GM12872 (cell line): Measurements from ENCODE around the gene GLI3.

Experiments
- CTCF ChIP-seq: IDR thresholded peaks from 3 replicates; pipeline ENCODE4 v1.5.1; 2011; ENCODE audit warnings: low read depth, mild to moderate bottlenecking, low read length, moderate library complexity; ENCODE audit not compliant: insufficient read depth

The GLI3 gene

GRCh38 chr7:42170724-42171123 lies 66.3 kb downstream of the GLI3 start:
- TF ChIP-seq CTCF: no peak

DNA sequence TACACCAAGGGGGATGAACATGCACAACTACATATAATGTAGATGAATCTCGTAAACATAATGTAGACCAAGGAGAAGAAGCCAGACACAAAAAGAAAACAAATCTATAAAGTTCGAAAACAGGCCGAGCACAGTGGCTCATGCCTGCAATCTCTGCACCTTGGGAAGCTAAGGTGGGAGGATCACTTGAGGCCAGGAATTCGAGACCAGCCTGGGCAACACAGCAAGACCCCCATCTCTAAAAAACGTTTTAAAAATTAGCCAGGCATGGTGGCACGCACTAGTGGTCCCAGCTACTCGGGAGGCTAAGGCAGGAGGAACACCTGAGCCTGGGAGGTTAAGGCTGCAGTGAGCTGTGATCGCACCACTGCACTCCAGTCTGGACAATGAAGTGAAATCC lies 68.5 kb downstream of the GLI3 start:
- TF ChIP-seq CTCF: no peak

DNA sequence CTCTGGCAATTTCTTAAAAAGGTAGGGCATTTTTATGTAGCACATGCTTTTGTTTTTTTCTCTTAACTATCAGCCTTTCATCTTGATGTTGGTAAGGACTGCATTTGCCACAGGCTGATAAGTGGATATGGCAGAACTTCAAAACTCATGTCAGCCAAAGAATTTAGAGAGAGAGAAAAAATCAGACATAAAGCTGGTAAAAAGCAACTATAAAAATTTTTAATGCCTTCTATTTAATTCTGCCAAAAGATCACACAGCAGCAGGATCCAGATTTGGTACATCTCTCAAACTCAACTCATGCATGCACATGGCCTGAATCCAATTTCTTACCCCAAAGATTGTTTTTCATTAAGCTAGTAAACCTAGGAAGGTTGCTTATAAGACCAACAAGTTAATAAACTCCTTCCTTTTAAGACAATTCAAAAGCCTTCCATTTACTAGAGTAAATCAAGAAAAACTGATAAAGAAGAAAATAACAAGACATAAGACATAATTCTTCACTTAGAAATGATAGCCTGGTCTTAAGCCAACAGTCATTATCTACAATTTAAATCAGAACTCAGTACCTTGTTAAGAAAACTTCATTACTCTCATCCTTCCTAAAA lies 69.3 kb downstream of the GLI3 start:
- no peak for TF ChIP-seq CTCF

DNA sequence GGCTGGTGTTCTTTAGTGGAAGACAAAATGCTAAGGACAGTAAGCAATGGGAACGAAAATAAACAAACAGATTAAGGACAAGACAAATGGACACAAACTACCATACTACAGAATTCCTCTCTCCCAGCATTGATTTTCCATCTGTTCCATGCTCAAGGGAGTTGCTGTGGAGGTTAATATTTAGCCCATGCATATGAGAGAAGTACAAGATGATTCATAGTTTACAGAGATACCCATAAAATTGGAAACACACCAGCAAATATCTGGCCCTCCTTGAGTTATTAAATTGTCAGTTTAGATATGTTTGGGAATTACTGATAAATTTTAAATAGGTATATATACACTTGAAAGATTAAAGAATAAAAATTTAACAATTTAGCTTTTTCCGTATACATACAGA lies 69.8 kb downstream of the GLI3 start:
- TF ChIP-seq CTCF: no peak

GRCh38 chr7:42164881-42165428 lies 72.1 kb downstream of the GLI3 start:
- no peak for TF ChIP-seq CTCF

DNA sequence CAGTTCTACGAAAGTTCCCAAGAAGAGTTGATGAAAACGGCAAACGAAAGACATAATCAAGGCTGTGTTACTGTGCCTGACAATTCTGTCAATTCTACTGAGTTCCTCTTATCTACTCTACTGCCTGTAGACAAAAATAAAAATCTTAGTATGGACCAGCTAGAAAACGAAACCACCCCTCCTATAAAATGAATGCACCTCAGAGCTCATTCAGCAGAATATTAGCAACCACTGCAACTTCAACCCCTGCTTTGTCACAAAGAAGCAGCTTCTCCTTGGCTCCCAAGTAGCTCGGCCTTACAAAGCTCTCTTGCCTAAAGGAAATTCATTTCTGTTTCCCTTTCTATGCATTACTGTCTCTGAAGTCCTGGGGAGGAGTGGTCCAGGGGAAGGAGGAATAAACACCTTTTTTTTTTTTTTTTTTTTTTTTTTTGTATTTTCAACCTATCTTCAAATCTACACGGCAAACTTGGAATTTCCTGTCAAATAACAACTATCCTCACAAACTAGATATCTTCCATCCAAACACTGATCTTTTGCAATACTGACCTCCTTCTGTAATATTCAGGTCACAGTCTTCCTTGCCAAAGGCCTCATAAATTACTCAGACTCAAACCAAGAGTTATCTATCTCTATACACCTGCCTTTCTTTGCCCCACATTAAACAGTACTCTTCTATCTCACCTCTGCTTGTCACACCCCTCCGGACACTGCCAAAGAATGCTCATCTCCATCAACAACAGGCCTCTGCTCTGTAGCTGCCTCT lies 74.3 kb downstream of the GLI3 start:
- TF ChIP-seq CTCF: no peak

GRCh38 chr7:42161719-42162118 lies 75.3 kb downstream of the GLI3 start:
- TF ChIP-seq CTCF: no peak
